Ishikawa (cell line): ENCODE data around the gene DGKI.

Experiments used
- CEBPB ChIP-seq: IDR thresholded peaks from 2 replicates; pipeline ENCODE4 v1.6.1; 2012
- CREB1 ChIP-seq: IDR thresholded peaks from 2 replicates; pipeline ENCODE4 v1.6.1; 2012; ENCODE audit warnings: low read depth
- EGR1 ChIP-seq: IDR thresholded peaks from 2 replicates; pipeline ENCODE4 v1.6.1; 2012
- EP300 ChIP-seq: IDR thresholded peaks from 2 replicates; pipeline ENCODE4 v1.6.1; 2012; ENCODE audit warnings: borderline replicate concordance
- FOXM1 ChIP-seq: IDR thresholded peaks from 2 replicates; pipeline ENCODE4 v1.6.1; 2012; ENCODE audit warnings: low read depth, borderline replicate concordance
- MAX ChIP-seq: IDR thresholded peaks from 2 replicates; pipeline ENCODE4 v1.6.1; 2012
- NFIC ChIP-seq: IDR thresholded peaks from 2 replicates; pipeline ENCODE4 v1.6.1; 2012
- RAD21 ChIP-seq: IDR thresholded peaks from 2 replicates; pipeline ENCODE4 v1.6.1; 2012; ENCODE audit warnings: low read depth
- REST ChIP-seq: IDR thresholded peaks from 2 replicates; pipeline ENCODE4 v1.6.1; 2012; ENCODE audit warnings: low read depth, mild to moderate bottlenecking
- TAF1 ChIP-seq: IDR thresholded peaks from 2 replicates; pipeline ENCODE4 v1.6.1; 2012; ENCODE audit warnings: low read depth, mild to moderate bottlenecking
- TCF12 ChIP-seq: IDR thresholded peaks from 2 replicates; pipeline ENCODE4 v1.6.1; 2012; ENCODE audit warnings: low read depth
- TEAD4 ChIP-seq: IDR thresholded peaks from 2 replicates; pipeline ENCODE4 v1.6.1; 2012
- USF1 ChIP-seq: IDR thresholded peaks from 2 replicates; pipeline ENCODE4 v1.6.1; 2012
- YY1 ChIP-seq: IDR thresholded peaks from 2 replicates; pipeline ENCODE4 v1.6.1; 2012; ENCODE audit warnings: low read depth
- ZBTB7A ChIP-seq: IDR thresholded peaks from 2 replicates; pipeline ENCODE4 v1.6.1; 2012; ENCODE audit warnings: low read depth

The DGKI gene

GRCh38 chr7:137396051-137396450, 450.7 kb downstream of the DGKI start:
- TF ChIP-seq CREB1, result no peak
- TF ChIP-seq TAF1, result no peak
- no peak for TF ChIP-seq MAX
- no peak for TF ChIP-seq NFIC
- no peak for TF ChIP-seq RAD21
- no peak for TF ChIP-seq TCF12
- no peak for TF ChIP-seq CEBPB

DNA sequence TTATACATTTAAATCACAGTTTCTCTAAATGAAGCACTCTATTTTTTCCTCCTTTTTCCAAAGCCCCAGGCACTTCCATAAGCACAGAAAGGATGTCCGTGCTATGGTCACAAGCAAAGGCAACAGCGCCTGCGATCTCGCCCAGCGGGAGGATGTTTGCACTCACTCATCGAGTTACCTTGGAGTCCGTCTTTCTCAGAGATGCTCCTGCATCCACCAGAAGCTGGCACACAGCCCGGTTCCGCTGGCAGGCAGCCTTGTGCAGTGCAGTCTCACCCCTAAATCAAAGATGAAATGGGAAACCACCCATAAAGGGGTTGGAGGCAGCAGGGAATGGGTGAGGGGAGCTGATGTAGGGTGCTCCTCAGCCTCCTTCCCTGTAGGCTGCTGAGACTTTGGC, 451.4 kb downstream of the DGKI start:
- TF ChIP-seq USF1 (no peak), REST (no peak), TCF12 (no peak), RAD21 (no peak), CEBPB (no peak), CREB1 (no peak), EGR1 (no peak), ZBTB7A (no peak)

DNA sequence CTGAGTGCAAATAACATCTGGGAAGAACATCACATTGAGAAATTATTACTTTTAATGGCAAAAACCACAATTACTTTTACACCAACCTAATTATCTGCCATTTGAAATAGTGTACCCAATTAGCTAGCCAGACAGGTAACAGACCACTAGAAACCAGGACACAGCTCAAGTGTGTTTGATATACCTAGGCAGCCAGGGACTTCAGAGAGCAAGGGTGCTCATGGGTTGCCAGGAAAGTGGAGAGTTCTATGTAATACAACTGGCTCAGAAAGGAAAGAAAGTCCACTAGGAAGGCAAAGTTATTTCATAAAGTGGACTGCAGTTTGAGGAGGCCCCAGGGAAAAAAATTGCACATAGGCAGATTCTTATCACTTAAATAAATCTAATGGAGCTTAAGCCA, 453.2 kb downstream of the DGKI start:
- TF ChIP-seq REST (no peak), ZBTB7A (no peak), NFIC (no peak), RAD21 (no peak), EGR1 (no peak), TEAD4 (no peak), CEBPB (no peak), USF1 (no peak), EP300 (no peak), FOXM1 (no peak), TAF1 (no peak), CREB1 (no peak), TCF12 (no peak), YY1 (no peak), MAX (no peak)

DNA sequence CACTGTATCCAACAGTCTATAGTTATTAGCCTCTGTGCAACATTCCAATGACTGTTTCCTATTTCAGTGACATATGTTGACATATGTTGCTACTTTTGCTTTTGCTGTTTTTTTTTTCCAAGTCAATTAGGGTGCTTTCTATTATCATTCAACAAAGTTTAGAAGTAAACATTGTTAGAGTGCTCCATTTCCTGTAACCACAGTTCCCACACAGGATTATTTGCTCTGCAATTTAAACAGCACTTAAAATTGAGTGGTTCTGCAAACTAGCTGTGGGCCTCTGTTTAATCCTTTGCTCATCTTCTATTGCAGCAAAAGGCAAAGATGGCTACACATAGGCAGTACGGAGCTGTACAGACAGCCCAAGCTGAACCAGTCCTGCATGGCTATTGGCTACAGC, 456.7 kb downstream of the DGKI start:
- TF ChIP-seq TEAD4, result no peak
- TF ChIP-seq REST, result no peak
- no peak for TF ChIP-seq FOXM1

DNA sequence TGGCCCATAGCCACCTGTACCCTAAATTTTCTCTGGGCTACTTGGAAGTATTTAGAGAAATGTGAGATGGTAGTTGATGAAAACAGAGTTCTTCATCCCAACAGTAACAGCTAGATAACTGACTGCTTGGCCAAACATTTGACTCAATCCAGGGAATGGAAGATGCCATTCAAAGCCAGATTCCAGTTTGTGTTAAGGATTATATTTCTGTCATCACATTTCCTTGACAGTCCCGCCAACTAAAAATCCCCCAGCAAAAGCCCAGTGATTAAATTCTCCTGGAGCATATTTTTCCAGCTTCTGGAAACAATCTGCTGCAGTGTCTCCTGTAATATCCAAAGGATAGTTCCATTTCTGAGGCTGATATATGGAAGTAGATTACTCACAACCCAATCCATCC, 457.9 kb downstream of the DGKI start:
- TF ChIP-seq MAX, result no peak
- TF ChIP-seq YY1, result no peak
- no peak for TF ChIP-seq CREB1
- TF ChIP-seq TEAD4, result no peak
- no peak for TF ChIP-seq USF1
- no peak for TF ChIP-seq FOXM1
- TF ChIP-seq TCF12, result no peak
- no peak for TF ChIP-seq ZBTB7A
- no peak for TF ChIP-seq REST
- TF ChIP-seq RAD21, result no peak
- TF ChIP-seq TAF1, result no peak
- TF ChIP-seq CEBPB, result no peak
- no peak for TF ChIP-seq NFIC
- no peak for TF ChIP-seq EGR1
- TF ChIP-seq EP300, result no peak
